Measurements from ENCODE around the gene CAMTA1.

GRCh38 chr1:7319196-7319595, 533.9 kb downstream of the CAMTA1 start:
- TF ChIP-seq CTCF (IDR thresholded peaks at IDR 0.05; ENCODE audit: poor library complexity) (no peak), EZH2 (IDR thresholded peaks at IDR 0.05; ENCODE audit: borderline replicate concordance) (no peak)

Measured in hepatocyte (in vitro differentiated cells).